K562 (cell line): ENCODE results near the gene CS. TPM values are rescaled to one million over a fixed set of nuclear protein-coding genes. Genes with fewer than 3 reads are reported as not detected.

Experiments
- BRD4 ChIP-seq: fragments of 200-600 bp; sonication (generic); IDR thresholded peaks from 2 replicates; pipeline ENCODE4 v1.6.1; 2017; ENCODE audit warnings: inconsistent platforms
- CREB3L1 ChIP-seq: fragments of 450-650 bp; IDR thresholded peaks from 2 replicates; pipeline ENCODE4 v1.6.1; 2014; ENCODE audit warnings: low read depth, mild to moderate bottlenecking, moderate library complexity, borderline replicate concordance
- HNRNPL ChIP-seq: fragments of 200-400 bp; formaldehyde crosslinking; IDR thresholded peaks from 2 replicates; pipeline ENCODE4 v1.6.1; 2017; ENCODE audit warnings: low read depth, mild to moderate bottlenecking, low read length
- SOX6 ChIP-seq: fragments of 450-650 bp; IDR thresholded peaks from 2 replicates; pipeline ENCODE4 v1.6.1; 2014; ENCODE audit warnings: mild to moderate bottlenecking
- TSHZ1 ChIP-seq: fragments of 250-450 bp; sonication (Bioruptor Pico); IDR thresholded peaks from 2 replicates; pipeline ENCODE4 v1.4.0; 2020; ENCODE audit warnings: mild to moderate bottlenecking, moderate library complexity
- ZC3H4 ChIP-seq: sonication (generic); formaldehyde crosslinking; IDR thresholded peaks from 2 replicates; pipeline ENCODE4 v1.9.0; 2021; ENCODE audit warnings: missing genetic modification reagents, borderline replicate concordance
- ZMIZ1 ChIP-seq, 2 experiments: fragments of 150-350 bp in 1 of 2; IDR thresholded peaks; 2 replicates each; pipeline ENCODE4 v1.6.1; 2012 to 2016; ENCODE audit warnings: low read depth in 2 of 2, low read length in 2 of 2, mild to moderate bottlenecking in 1 of 2, moderate library complexity in 1 of 2
- ZNF133 ChIP-seq: fragments of 250-450 bp; sonication (Bioruptor Pico); IDR thresholded peaks from 2 replicates; pipeline ENCODE4 v1.4.0; 2020; ENCODE audit warnings: mild to moderate bottlenecking
- ZSCAN32 ChIP-seq: fragments of 450-650 bp; formaldehyde crosslinking; IDR thresholded peaks from 2 replicates; pipeline ENCODE4 v1.4.0; 2020; ENCODE audit warnings: mild to moderate bottlenecking, moderate library complexity
- polyA plus RNA-seq, 8 experiments: library from polyadenylated mRNA; depleted of rRNA in 4 of 8; stranded (reverse) in 5 of 8; unstranded in 3 of 8; fragments of >200 nt; fragmentation: Nextera tagmentation in 2 of 8; fragmentation: Illumina TruSeq in 1 of 8; extraction: Ambion mirVana in 2 of 8; extraction: Trizol in 1 of 8; gene quantifications; 2 replicates each; pipeline versions ENCODE4 v1.2.1 to v1.2.3, GENCODE V29; 2011 to 2014; ENCODE audit warnings: inconsistent platforms in 1 of 8, missing spikeins in 1 of 8
- total RNA-seq, 7 experiments: library from RNA; depleted of rRNA in 6 of 7; stranded (reverse); fragments of >200 nt in 6 of 7; fragmentation: Illumina TruSeq in 2 of 7; extraction: Trizol in 2 of 7; gene quantifications; 2 replicates each; pipeline versions ENCODE4 v1.2.1 to v1.2.3, GENCODE V29; 2011 to 2021; ENCODE audit warnings: low replicate concordance in 1 of 7
- TF ChIP-seq, protein P1 (sequence below): sonication (generic); formaldehyde crosslinking; IDR thresholded peaks from 2 replicates; pipeline ENCODE4 v1.8.1; 2023; ENCODE audit warnings: mild to moderate bottlenecking, missing genetic modification reagents
- TF ChIP-seq, protein P2 (sequence below): fragments of 450-650 bp; IDR thresholded peaks from 2 replicates; pipeline ENCODE4 v1.7.1; 2018; ENCODE audit warnings: mild to moderate bottlenecking, low read depth; ENCODE audit not compliant: partially characterized antibody

Gene CS
- total and polyA plus RNA-seq, 9 of the 15 experiments (the other 6 are each of a cell fraction or from before 2014, with no cell fraction given) = 99.9 to 390 (median 149) TPM

GRCh38 chr12:56266693-56267442, 33.3 kb downstream of the CS start, which contains the start of gene COQ10A (continued):
- TF ChIP-seq ZMIZ1 (IDR thresholded peaks at IDR 0.05; ENCODE audit: low read depth in 2 of 2, low read length in 2 of 2) (no peak), ZC3H4 (CRISPR knock-in tag) (no peak), TSHZ1 (CRISPR knock-in tag) (no peak), ZSCAN32 (CRISPR knock-in tag) (no peak), SOX6 (peak; percentile 59; the same call in 1 of the 2 replicates), ZNF133 (CRISPR knock-in tag) (no peak), BRD4 (no peak), HNRNPL (no peak), CREB3L1 (peak; percentile 77)
- TF ChIP-seq, protein P1, sequence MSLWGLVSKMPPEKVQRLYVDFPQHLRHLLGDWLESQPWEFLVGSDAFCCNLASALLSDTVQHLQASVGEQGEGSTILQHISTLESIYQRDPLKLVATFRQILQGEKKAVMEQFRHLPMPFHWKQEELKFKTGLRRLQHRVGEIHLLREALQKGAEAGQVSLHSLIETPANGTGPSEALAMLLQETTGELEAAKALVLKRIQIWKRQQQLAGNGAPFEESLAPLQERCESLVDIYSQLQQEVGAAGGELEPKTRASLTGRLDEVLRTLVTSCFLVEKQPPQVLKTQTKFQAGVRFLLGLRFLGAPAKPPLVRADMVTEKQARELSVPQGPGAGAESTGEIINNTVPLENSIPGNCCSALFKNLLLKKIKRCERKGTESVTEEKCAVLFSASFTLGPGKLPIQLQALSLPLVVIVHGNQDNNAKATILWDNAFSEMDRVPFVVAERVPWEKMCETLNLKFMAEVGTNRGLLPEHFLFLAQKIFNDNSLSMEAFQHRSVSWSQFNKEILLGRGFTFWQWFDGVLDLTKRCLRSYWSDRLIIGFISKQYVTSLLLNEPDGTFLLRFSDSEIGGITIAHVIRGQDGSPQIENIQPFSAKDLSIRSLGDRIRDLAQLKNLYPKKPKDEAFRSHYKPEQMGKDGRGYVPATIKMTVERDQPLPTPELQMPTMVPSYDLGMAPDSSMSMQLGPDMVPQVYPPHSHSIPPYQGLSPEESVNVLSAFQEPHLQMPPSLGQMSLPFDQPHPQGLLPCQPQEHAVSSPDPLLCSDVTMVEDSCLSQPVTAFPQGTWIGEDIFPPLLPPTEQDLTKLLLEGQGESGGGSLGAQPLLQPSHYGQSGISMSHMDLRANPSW (CRISPR knock-in tag) = no peak
- TF ChIP-seq, protein P2, sequence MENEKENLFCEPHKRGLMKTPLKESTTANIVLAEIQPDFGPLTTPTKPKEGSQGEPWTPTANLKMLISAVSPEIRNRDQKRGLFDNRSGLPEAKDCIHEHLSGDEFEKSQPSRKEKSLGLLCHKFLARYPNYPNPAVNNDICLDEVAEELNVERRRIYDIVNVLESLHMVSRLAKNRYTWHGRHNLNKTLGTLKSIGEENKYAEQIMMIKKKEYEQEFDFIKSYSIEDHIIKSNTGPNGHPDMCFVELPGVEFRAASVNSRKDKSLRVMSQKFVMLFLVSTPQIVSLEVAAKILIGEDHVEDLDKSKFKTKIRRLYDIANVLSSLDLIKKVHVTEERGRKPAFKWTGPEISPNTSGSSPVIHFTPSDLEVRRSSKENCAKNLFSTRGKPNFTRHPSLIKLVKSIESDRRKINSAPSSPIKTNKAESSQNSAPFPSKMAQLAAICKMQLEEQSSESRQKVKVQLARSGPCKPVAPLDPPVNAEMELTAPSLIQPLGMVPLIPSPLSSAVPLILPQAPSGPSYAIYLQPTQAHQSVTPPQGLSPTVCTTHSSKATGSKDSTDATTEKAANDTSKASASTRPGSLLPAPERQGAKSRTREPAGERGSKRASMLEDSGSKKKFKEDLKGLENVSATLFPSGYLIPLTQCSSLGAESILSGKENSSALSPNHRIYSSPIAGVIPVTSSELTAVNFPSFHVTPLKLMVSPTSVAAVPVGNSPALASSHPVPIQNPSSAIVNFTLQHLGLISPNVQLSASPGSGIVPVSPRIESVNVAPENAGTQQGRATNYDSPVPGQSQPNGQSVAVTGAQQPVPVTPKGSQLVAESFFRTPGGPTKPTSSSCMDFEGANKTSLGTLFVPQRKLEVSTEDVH = peak; percentile 20
